ENCODE data around the gene PEX14. TPM values are rescaled to one million over a fixed set of nuclear protein-coding genes. Genes with fewer than 3 reads are reported as not detected.

Gene PEX14
- total and polyA plus RNA-seq, 9 of the 15 experiments (the other 6 are each of a cell fraction or from before 2014, with no cell fraction given): 2.6 to 45.7 (median 22.7) TPM

GRCh38 chr1:10508511-10508951 lies 33.8 kb downstream of the PEX14 start (continued):
- TF ChIP-seq ZNF639 (CRISPR knock-in tag; conservative IDR thresholded peaks at IDR 0.05 in 1 of 2, IDR thresholded peaks at IDR 0.05 in 1 of 2) (no peak), RHOXF2B (CRISPR knock-in tag; conservative IDR thresholded peaks at IDR 0.05) (no peak), JUND (IDR thresholded peaks at IDR 0.05; ENCODE audit: borderline replicate concordance, low read depth, low read length) (no peak), JUND (tag; IDR thresholded peaks at IDR 0.05; ENCODE audit: borderline replicate concordance, low read depth, low read length) (no peak), THAP7 (CRISPR knock-in tag; IDR thresholded peaks at IDR 0.05) (no peak)

- H3K27ac ChIP-seq (ENCODE audit: extremely low read depth, low read depth, low read length): peak overlapping the region; percentile 84
- ChIA-PET CTCF (ENCODE audit: low intra/inter-chr PET ratio) (no interaction called here), POLR2A (interaction anchor here (0.7 to 1.4 kb wide), 2 partner anchors 13 to 497 kb away, joined by 3 to 4 read pairs; no protein-coding TSS in a partner anchor)
- H3K4me2 ChIP-seq (ENCODE audit: insufficient read depth, low read length): peak overlapping the region; percentile 63
- peaks cover 27 to 35% of the 10 kb centered on the region in 2 experiments for H3K4me1 ChIP-seq (replicated peaks in 1 of 2; ENCODE audit: control insufficient read depth in 2 of 2, insufficient read depth in 2 of 2, low read length in 2 of 2)
- ATAC-seq (no peak), FAIRE-seq (no peak), DNase-seq (ENCODE audit: extremely low read depth in 1 of 4, low spot score in 3 of 4) (no peak)
- intact Hi-C loops (cut with micrococcal nuclease) (loop anchor here (10.0 kb wide), 1 partner anchor 435 kb away; no protein-coding TSS in a partner anchor), in situ Hi-C loops (cut with MboI) (loop anchor here (5.0 kb wide), 2 partner anchors 362 to 432 kb away; no protein-coding TSS in a partner anchor)
- H3K9me3 ChIP-seq (replicated peaks; ENCODE audit: control insufficient read depth, insufficient read depth, low read depth, low read length): no peaks in the 10 kb centered on the region
- H3K9ac ChIP-seq (ENCODE audit: insufficient read depth in 1 of 2, low read depth in 2 of 2, low read length in 2 of 2): peak overlapping the region in 1 of 2 experiments; percentile 34; a peak in 1 of 4 replicates
- no peak overlapping the region for H2AFZ ChIP-seq (ENCODE audit: low read depth, low read length)
- no peaks in the 10 kb centered on the region for H3K27me3 ChIP-seq (ENCODE audit: control insufficient read depth in 2 of 2, insufficient read depth in 2 of 2, low read length in 2 of 2)
- no peak overlapping the region for H3K4me3 ChIP-seq
- BruUV-seq (replicated peaks): no TSS peak
- peaks cover 40% of the 10 kb centered on the region for H4K20me1 ChIP-seq (replicated peaks; ENCODE audit: control insufficient read depth, insufficient read depth, low read length)
- peaks cover 85% of the 10 kb centered on the region for H3K79me2 ChIP-seq (ENCODE audit: control insufficient read depth, insufficient read depth, low read length)
- WGBS (ENCODE audit: insufficient coverage, low coverage, missing lambda C conversion rate): 80% methylated on average over 6 of the region's 6 CpGs
- peaks cover 20% of the 10 kb centered on the region; the same call in 2 of the 3 replicates for H3K36me3 ChIP-seq (ENCODE audit: control insufficient read depth, insufficient read depth, low read length)
- peaks cover 11% of the 10 kb centered on the region for H3K9me1 ChIP-seq (ENCODE audit: control insufficient read depth, insufficient read depth, low read length)
- TF ChIP-seq YY1 (IDR thresholded peaks at IDR 0.05; ENCODE audit: borderline replicate concordance in 1 of 3, control insufficient read depth in 1 of 3, extremely low read depth in 1 of 3, insufficient read depth in 3 of 3, insufficient read length in 1 of 3, insufficient replicate concordance in 2 of 3, low read depth in 1 of 3, low read length in 2 of 3) (no peak), ATF3 (IDR thresholded peaks at IDR 0.05) (no peak), ATF3 (CRISPR knock-in tag; conservative IDR thresholded peaks at IDR 0.05) (no peak), ZNF584 (CRISPR knock-in tag; IDR thresholded peaks at IDR 0.05; ENCODE audit: low read depth) (0 out of 2 replicates have a peak, but pooled peaks have one; percentile 5), TCFL5 (CRISPR knock-in tag; conservative IDR thresholded peaks at IDR 0.05) (no peak), HMGXB4 (CRISPR knock-in tag; IDR thresholded peaks at IDR 0.05) (no peak), CEBPG (CRISPR knock-in tag; IDR thresholded peaks at IDR 0.05) (no peak), CEBPG (tag; conservative IDR thresholded peaks at IDR 0.05 in 1 of 2, IDR thresholded peaks at IDR 0.05 in 1 of 2) (peak in 1 of 2 experiments; percentile 24; a peak in 1 of 4 replicates)
Observed at GRCh38 chr1:10509809-10510509, 35.2 kb downstream of the PEX14 start.
